Motor neuron (in vitro differentiated cells): ENCODE results near the gene RYR3. TPM values are rescaled to one million over a fixed set of nuclear protein-coding genes. Genes with fewer than 3 reads are reported as not detected.

Experiments
- ATAC-seq, 8 experiments: fragments of 200-7000 bp; cut with Tn5 transposase; replicated peaks in 6 of 8; 2 replicates each; pipeline ENCODE4 v1.8.0; 2021; ENCODE audit warnings: mild to moderate bottlenecking in 8 of 8, moderate library complexity in 8 of 8
- H3K27ac ChIP-seq, 2 donors: fragments of 250-450 bp; sonication (Bioruptor Pico); 2 replicates each; pipeline ENCODE4 v1.9.0; 2021; ENCODE audit warnings: antibody characterized with exemption in 2 of 2, mild to moderate bottlenecking in 2 of 2, moderate library complexity in 1 of 2
- H3K4me1 ChIP-seq, 2 donors: fragments of 250-450 bp; sonication (Bioruptor Pico); replicated peaks in 1 of 2; 2 replicates each; pipeline ENCODE4 v1.6.1; 2021; ENCODE audit warnings: antibody characterized with exemption in 2 of 2, mild to moderate bottlenecking in 2 of 2, moderate library complexity in 1 of 2
- H3K4me3 ChIP-seq, 5 donors: fragments of 250-450 bp; sonication (Bioruptor Pico); 2 replicates each; pipeline ENCODE4 v1.9.0; 2021; ENCODE audit warnings: antibody characterized with exemption in 5 of 5, mild to moderate bottlenecking in 5 of 5, moderate library complexity in 4 of 5
- WGBS, 10 experiments: fragments of 450-650 bp; shearing (Covaris generic); methylation state at CpG; one replicate each; pipeline ENCODE4 v1.0.0; 2022; 5-methylcytosine and 5-hydroxymethylcytosine counted together
- in situ Hi-C, 9 experiments: fragments of 400-800 bp; cut with MboI; loops; one replicate each; pipeline ENCODE4 v1.15.0; 2021; ENCODE audit warnings: low sequenced_read_pairs in 9 of 9, low pct_unique_long_range_greater_than_20kb in 2 of 9; ENCODE audit not compliant: unreplicated experiment in 9 of 9
- total RNA-seq, 8 experiments: library from RNA; unstranded; fragments of 300-600 nt; gene quantifications; 2 replicates each; pipeline versions ENCODE4 v1.2.3 to v1.2.4, GENCODE V29; 2022

The RYR3 gene
- total RNA-seq, 8 experiments from 2014 or later: 0.51 to 5.8 (median 2.2) TPM

GRCh38 chr15:33699145-33699544 lies 388.4 kb downstream of the RYR3 start:
- H3K4me1 ChIP-seq: no peaks in the 10 kb centered on the region
- no peak overlapping the region for H3K4me3 ChIP-seq
- ATAC-seq: no peak
- WGBS, 10 experiments: 21 to 100% (median 73%) methylated on average over 1 to 2 of the region's 2 CpGs; no CpG with 5 or more reads in 4 of the 10 experiments
- in situ Hi-C loops: loop anchor here in 2 of 9 experiments (25.0 kb wide), 2 partner anchors 412 to 612 kb away; no protein-coding TSS in a partner anchor
- H3K27ac ChIP-seq: no peak overlapping the region

- 29 to 81% (median 72%) methylated on average over 3 to 13 of the region's 14 CpGs; no CpG with 5 or more reads in 1 of the 10 experiments for WGBS, 10 experiments
- ATAC-seq: no peak
- Histone ChIP-seq H3K4me3 (no peak overlapping the region), H3K4me1 (no peaks in the 10 kb centered on the region), H3K27ac (no peak overlapping the region)
- in situ Hi-C loops: loop anchor here in 8 of 9 experiments (10.0 to 25.0 kb wide), 6 partner anchors 388 to 613 kb away; partner anchors contain the start of gene RYR3 (in 1 of the 8)
Measured at GRCh38 chr15:33699691-33700447, 389.1 kb downstream of the RYR3 start.

- H3K4me3 ChIP-seq: no peak overlapping the region
- H3K27ac ChIP-seq: no peak overlapping the region
- ATAC-seq: peak; percentile 79 to 98 (median 94)
- in situ Hi-C loops: loop anchor here in 8 of 9 experiments (10.0 to 25.0 kb wide), 6 partner anchors 388 to 613 kb away; partner anchors contain the start of gene RYR3 (in 1 of the 8)
- WGBS, 10 experiments: 4 to 90% (median 14%) methylated on average over 2 to 15 of the region's 19 CpGs; no CpG with 5 or more reads in 1 of the 10 experiments
- H3K4me1 ChIP-seq: no peaks in the 10 kb centered on the region
Measured at GRCh38 chr15:33700695-33701303, 390.0 kb downstream of the RYR3 start.

GRCh38 chr15:33701304-33701696 lies 390.5 kb downstream of the RYR3 start:
- ATAC-seq: no peak
- 20 to 93% (median 86%) methylated on average over 1 to 5 of the region's 8 CpGs; no CpG with 5 or more reads in 3 of the 10 experiments for WGBS, 10 experiments
- no peaks in the 10 kb centered on the region for H3K4me1 ChIP-seq
- H3K27ac ChIP-seq: no peak overlapping the region
- in situ Hi-C loops: loop anchor here in 8 of 9 experiments (10.0 to 25.0 kb wide), 6 partner anchors 389 to 614 kb away; partner anchors contain the start of gene RYR3 (in 1 of the 8)
- no peak overlapping the region for H3K4me3 ChIP-seq

- in situ Hi-C loops: loop anchor here in 8 of 9 experiments (10.0 to 25.0 kb wide), 6 partner anchors 394 to 619 kb away; partner anchors contain the start of gene RYR3 (in 1 of the 8)
Measured at GRCh38 chr15:33706173-33706572, 395.4 kb downstream of the RYR3 start.

GRCh38 chr15:33710748-33711147 lies 400.0 kb downstream of the RYR3 start:
- H3K27ac ChIP-seq: no peak overlapping the region
- H3K4me3 ChIP-seq: no peak overlapping the region
- ATAC-seq: peak in 1 of 8 experiments; percentile 39
- no peaks in the 10 kb centered on the region for H3K4me1 ChIP-seq
- in situ Hi-C loops: loop anchor here in 7 of 9 experiments (25.0 kb wide), 4 partner anchors 398 to 623 kb away; partner anchors contain the start of gene RYR3 (in 1 of the 7)

More at GRCh38 chr15:33706173-33706572, 395.4 kb downstream of the RYR3 start:
- 18 to 89% (median 74%) methylated on average over 2 to 5 of the region's 5 CpGs for WGBS, 10 experiments
- Histone ChIP-seq H3K4me3 (no peak overlapping the region), H3K4me1 (no peaks in the 10 kb centered on the region), H3K27ac (no peak overlapping the region)
- no peak for ATAC-seq

GRCh38 chr15:33716025-33716424 lies 405.3 kb downstream of the RYR3 start:
- H3K4me1 ChIP-seq: no peaks in the 10 kb centered on the region
- 35 to 91% (median 66%) methylated on average over 2 to 5 of the region's 5 CpGs for WGBS, 10 experiments

GRCh38 chr15:33720952-33721351 lies 410.2 kb downstream of the RYR3 start:
- ATAC-seq: peak in 1 of 8 experiments; percentile 66

More at GRCh38 chr15:33716025-33716424, 405.3 kb downstream of the RYR3 start:
- no peak overlapping the region for H3K27ac ChIP-seq
- ATAC-seq: no peak
- H3K4me3 ChIP-seq: no peak overlapping the region
- in situ Hi-C loops: loop anchor here in 7 of 9 experiments (25.0 kb wide), 4 partner anchors 404 to 629 kb away; partner anchors contain the start of gene RYR3 (in 1 of the 7)

GRCh38 chr15:33722005-33722672 lies 411.4 kb downstream of the RYR3 start:
- peak in 3 of 8 experiments; percentile 31 to 98 (median 88) for ATAC-seq
- WGBS, 10 experiments: 0 to 100% (median 21%) methylated on average over 1 to 2 of the region's 2 CpGs; no CpG with 5 or more reads in 3 of the 10 experiments
- in situ Hi-C loops: loop anchor here in 7 of 9 experiments (25.0 kb wide), 4 partner anchors 410 to 635 kb away; partner anchors contain the start of gene RYR3 (in 1 of the 7)
- Histone ChIP-seq H3K27ac (no peak overlapping the region), H3K4me3 (no peak overlapping the region), H3K4me1 (no peaks in the 10 kb centered on the region)

More at GRCh38 chr15:33720952-33721351, 410.2 kb downstream of the RYR3 start:
- in situ Hi-C loops: loop anchor here in 7 of 9 experiments (25.0 kb wide), 4 partner anchors 409 to 634 kb away; partner anchors contain the start of gene RYR3 (in 1 of the 7)
- Histone ChIP-seq H3K4me3 (no peak overlapping the region), H3K27ac (no peak overlapping the region), H3K4me1 (no peaks in the 10 kb centered on the region)
- whole genome bisulfite sequencing, 10 experiments: 28 to 100% (median 93%) methylated on average over 1 to 5 of the region's 5 CpGs; no CpG with 5 or more reads in 3 of the 10 experiments

GRCh38 chr15:33722673-33723015 lies 411.9 kb downstream of the RYR3 start:
- in situ Hi-C loops: loop anchor here in 7 of 9 experiments (25.0 kb wide), 4 partner anchors 410 to 635 kb away; partner anchors contain the start of gene RYR3 (in 1 of the 7)
- H3K27ac ChIP-seq: no peak overlapping the region

GRCh38 chr15:33724321-33725036 lies 413.7 kb downstream of the RYR3 start:
- in situ Hi-C loops: loop anchor here in 8 of 9 experiments (25.0 kb wide), 7 partner anchors 113 to 637 kb away; partner anchors contain the start of genes CHRM5 (in 2 of the 8) and RYR3 (in 1 of the 8)
- no peak for ATAC-seq
- Histone ChIP-seq H3K4me3 (no peak overlapping the region), H3K4me1 (no peaks in the 10 kb centered on the region), H3K27ac (no peak overlapping the region)
- WGBS, 10 experiments: 53 to 100% (median 67%) methylated on average over 1 to 5 of the region's 5 CpGs; no CpG with 5 or more reads in 2 of the 10 experiments

More at GRCh38 chr15:33722673-33723015, 411.9 kb downstream of the RYR3 start:
- no peaks in the 10 kb centered on the region for H3K4me1 ChIP-seq
- no peak for ATAC-seq
- 43 to 100% (median 84%) methylated on average over 1 to 12 of the region's 12 CpGs; no CpG with 5 or more reads in 3 of the 10 experiments for WGBS, 10 experiments
- H3K4me3 ChIP-seq: no peak overlapping the region
